Endothelial cell of umbilical vein (primary cell): ENCODE measurements around the gene STK38. TPM values are rescaled to one million over a fixed set of nuclear protein-coding genes. Genes with fewer than 3 reads are reported as not detected.
"Not testable (repeated sequence)": the region's sequence is repeated elsewhere in the genome, so short reads cannot be mapped to it uniquely, and the experiment has no call there.

Experiments used
- BruUV-seq: library from RNA; stranded (reverse); fragments of 400-500 nt; replicated peaks from 2 replicates; lab custom pipeline; 2021; lab: Mats Ljungman, UMichigan
- CTCF ChIA-PET: fragments of 300-600, 350-600 bp; sonication (Branson Sonifier 250); formaldehyde crosslinking; loops from one replicate; lab custom pipeline; 2021; ENCODE audit warnings: antibody characterized with exemption, inconsistent platforms; lab: Charles Lee
- POLR2A ChIA-PET: fragments of 300-600, 350-600 bp; sonication (Branson Sonifier 250); formaldehyde crosslinking; loops from one replicate; lab custom pipeline; 2021; ENCODE audit warnings: antibody characterized with exemption, inconsistent platforms; lab: Charles Lee
- DNase-seq: peaks from one replicate; pipeline ENCODE4 v3.0.0-alpha.2; 2011; ENCODE audit warnings: low read depth, low spot score
- FAIRE-seq: peaks from 2 replicates; lab custom pipeline; 2011; peaks lifted over from hg19 to GRCh38; lab: Jason Lieb, UNC
- H2AFZ ChIP-seq: 2 replicates; pipeline ENCODE4 v1.6.0; 2012; ENCODE audit warnings: low read depth, low read length, control low read depth, inconsistent platforms
- H3K27ac ChIP-seq: 2 replicates; pipeline ENCODE4 v1.5.1; 2011; ENCODE audit warnings: low read depth, mild to moderate bottlenecking, control low read depth, low read length, moderate library complexity; ENCODE audit not compliant: insufficient read depth
- H3K27me3 ChIP-seq, 2 experiments: 2 replicates each; pipeline versions ENCODE4 v1.6.0 to v1.6.1; 2011; ENCODE audit warnings: low read length in 2 of 2, mixed read lengths in 1 of 2; ENCODE audit not compliant: control insufficient read depth in 2 of 2, insufficient read depth in 2 of 2
- H3K36me3 ChIP-seq, 2 experiments: 2 replicates in 1 of 2; 3 replicates in 1 of 2; pipeline ENCODE4 v1.5.1; 2011; ENCODE audit warnings: low read length in 2 of 2, mild to moderate bottlenecking in 1 of 2, moderate library complexity in 1 of 2; ENCODE audit not compliant: control insufficient read depth in 2 of 2, insufficient read depth in 2 of 2; ENCODE audit errors: extremely low read depth in 1 of 2
- H3K4me1 ChIP-seq: 3 replicates; pipeline ENCODE4 v1.5.1; 2011; ENCODE audit warnings: mild to moderate bottlenecking, low read length; ENCODE audit not compliant: control insufficient read depth, insufficient read depth; ENCODE audit errors: extremely low read depth
- H3K4me2 ChIP-seq: 2 replicates; pipeline ENCODE4 v1.6.1; 2011; ENCODE audit warnings: low read length, control low read depth, mixed read lengths; ENCODE audit not compliant: insufficient read depth
- H3K4me3 ChIP-seq, 3 experiments: fragments of 200-600 bp in 1 of 3; sonication (generic), shearing (Covaris generic) in 1 of 3; replicated peaks in 1 of 3; 2 replicates each; pipeline ENCODE4 v1.5.1; 2011 to 2016; ENCODE audit warnings: control low read depth in 3 of 3, low read length in 3 of 3, mild to moderate bottlenecking in 2 of 3, inconsistent platforms in 1 of 3, low read depth in 1 of 3, moderate library complexity in 1 of 3; ENCODE audit not compliant: insufficient read depth in 1 of 3
- H3K79me2 ChIP-seq: 2 replicates; pipeline ENCODE4 v1.6.0; 2012; ENCODE audit warnings: low read length, inconsistent platforms; ENCODE audit not compliant: control insufficient read depth, insufficient read depth
- H3K9ac ChIP-seq: replicated peaks from 2 replicates; pipeline ENCODE3; 2011; ENCODE audit warnings: low read length, control low read depth; ENCODE audit not compliant: insufficient read depth; ENCODE audit errors: extremely low read depth
- H3K9me1 ChIP-seq: replicated peaks from 3 replicates; pipeline ENCODE4 v1.6.0; 2011; ENCODE audit warnings: mild to moderate bottlenecking, low read length; ENCODE audit not compliant: control insufficient read depth, insufficient read depth; ENCODE audit errors: extremely low read depth
- H3K9me3 ChIP-seq: replicated peaks from 2 replicates; pipeline ENCODE4 v1.5.1; 2012; ENCODE audit warnings: low read length, inconsistent platforms; ENCODE audit not compliant: control insufficient read depth, insufficient read depth
- H4K20me1 ChIP-seq: replicated peaks from 2 replicates; pipeline ENCODE3; 2011; ENCODE audit warnings: mild to moderate bottlenecking, low read length; ENCODE audit not compliant: control insufficient read depth, insufficient read depth; ENCODE audit errors: extremely low read depth
- CTCF ChIP-seq, 2 donors: IDR thresholded peaks; 1 replicate in 1 of 2; 2 replicates in 1 of 2; pipeline ENCODE4 v1.5.1; 2011; ENCODE audit warnings: low read length in 2 of 2, mild to moderate bottlenecking in 2 of 2, moderate library complexity in 2 of 2, control low read depth in 1 of 2, inconsistent platforms in 1 of 2, low read depth in 1 of 2; ENCODE audit not compliant: insufficient read depth in 1 of 2; ENCODE audit errors: extremely low read depth in 1 of 2
- EZH2 ChIP-seq: IDR thresholded peaks from 2 replicates; pipeline ENCODE4 v1.6.1; 2012; ENCODE audit warnings: borderline replicate concordance, low read depth, mild to moderate bottlenecking, moderate library complexity, low read length, inconsistent platforms; ENCODE audit not compliant: severe bottlenecking
- FOS ChIP-seq: IDR thresholded peaks from 2 replicates; pipeline ENCODE4 v1.6.1; 2011; ENCODE audit warnings: mild to moderate bottlenecking, low read length, moderate library complexity, borderline replicate concordance; ENCODE audit not compliant: insufficient read depth
- GATA2 ChIP-seq: IDR thresholded peaks from 2 replicates; pipeline ENCODE4 v1.7.0; 2011; ENCODE audit warnings: low read depth, mild to moderate bottlenecking, moderate library complexity, mixed read lengths, low read length; ENCODE audit not compliant: insufficient read length, insufficient read depth
- JUN ChIP-seq: IDR thresholded peaks from 2 replicates; pipeline ENCODE4 v1.6.1; 2011; ENCODE audit warnings: borderline replicate concordance, low read depth; ENCODE audit not compliant: insufficient read length, insufficient read depth
- MAX ChIP-seq: IDR thresholded peaks from 2 replicates; pipeline ENCODE4 v1.6.1; 2011; ENCODE audit not compliant: insufficient read depth, insufficient read length
- MYC ChIP-seq: IDR thresholded peaks from one replicate; pipeline ENCODE4 v1.6.1; 2011; ENCODE audit warnings: mild to moderate bottlenecking, low read depth, low read length
- POLR2A ChIP-seq: IDR thresholded peaks from 2 replicates; pipeline ENCODE4 v1.6.1; 2012; ENCODE audit warnings: low read depth, mild to moderate bottlenecking, control low read depth, low read length
- POLR2AphosphoS5 ChIP-seq: IDR thresholded peaks from 2 replicates; pipeline ENCODE4 v1.6.1; 2012; ENCODE audit warnings: low read depth, mild to moderate bottlenecking, control low read depth, low read length, moderate library complexity; ENCODE audit not compliant: insufficient read depth
- dilution Hi-C: fragments of 300-500 bp; cut with MboI; formaldehyde crosslinking; loops from one replicate; pipeline ENCODE4 v1.15.0; 2019; ENCODE audit warnings: low sequenced_read_pairs; ENCODE audit not compliant: extremely low pct_ligation_motif_present
- intact Hi-C: fragments of 100-400 bp; cut with micrococcal nuclease; formaldehyde crosslinking; loops from one replicate; pipeline ENCODE4 v1.10.0; 2022
- polyA plus RNA-seq, 4 experiments: library from polyadenylated mRNA; depleted of rRNA in 3 of 4; stranded (reverse) in 3 of 4; unstranded in 1 of 4; fragments of >200 nt; gene quantifications; 2 replicates each; pipeline versions ENCODE4 v1.2.1 to v1.2.3, GENCODE V29; 2011 to 2012; ENCODE audit warnings: missing spikeins in 1 of 4
- total RNA-seq: library from RNA; stranded (reverse); gene quantifications from 2 replicates; pipeline ENCODE4 v1.2.3, GENCODE V29; 2021

The STK38 gene
- total and polyA plus RNA-seq, 2 donors (not counting 3 experiments of a cell fraction or from before 2014, with no cell fraction given), result 10.1 to 30.3 TPM

- dilution Hi-C loops, result no loop called here
Measured at GRCh38 chr6:36455486-36456027, 91.7 kb downstream of the STK38 start.

GRCh38 chr6:36452897-36453296 lies 94.4 kb downstream of the STK38 start:
- BruUV-seq, intact Hi-C loops, H3K27ac ChIP-seq, H4K20me1 ChIP-seq, H3K27me3 ChIP-seq, FAIRE-seq, H3K4me2 ChIP-seq, H3K4me1 ChIP-seq, H3K9ac ChIP-seq, dilution Hi-C loops, H3K36me3 ChIP-seq, H3K9me3 ChIP-seq, H2AFZ ChIP-seq, DNase-seq, H3K9me1 ChIP-seq, H3K4me3 ChIP-seq: not testable (repeated sequence)
- H3K79me2 ChIP-seq, result peaks cover 62% of the 10 kb centered on the region
- ChIA-PET POLR2A (interaction anchor here (0.7 to 1.0 kb wide), 2 partner anchors 9 to 129 kb away, joined by 4 to 10 read pairs; no protein-coding TSS in a partner anchor), CTCF (interaction anchor here (1.0 kb wide), 1 partner anchor 10 kb away, joined by 3 read pairs; no protein-coding TSS in a partner anchor)

More at GRCh38 chr6:36455486-36456027, 91.7 kb downstream of the STK38 start:
- ChIA-PET POLR2A (no interaction called here), CTCF (interaction anchor here (0.7 to 1.7 kb wide), 3 partner anchors 10 to 47 kb away, joined by 3 to 5 read pairs (median 4); no protein-coding TSS in a partner anchor)
- no peaks in the 10 kb centered on the region for H3K9me3 ChIP-seq
- FAIRE-seq (no peak), DNase-seq (no peak)
- no peak overlapping the region for H3K9ac ChIP-seq
- H4K20me1 ChIP-seq, result peaks cover 4% of the 10 kb centered on the region
- H3K4me1 ChIP-seq, result no peaks in the 10 kb centered on the region
- H3K79me2 ChIP-seq, result peaks cover 63% of the 10 kb centered on the region
- no peaks in the 10 kb centered on the region for H3K27me3 ChIP-seq
- H3K9me1 ChIP-seq, result no peaks in the 10 kb centered on the region
- no peak overlapping the region for H3K4me3 ChIP-seq
- no peaks in the 10 kb centered on the region for H3K36me3 ChIP-seq
- no peak overlapping the region for H3K27ac ChIP-seq
- no peak overlapping the region for H2AFZ ChIP-seq
- TF ChIP-seq CTCF (IDR thresholded peaks at IDR 0.05; ENCODE audit: extremely low read depth in 1 of 2, insufficient read depth in 1 of 2, low read depth in 1 of 2, low read length in 2 of 2), result no peak
- no peak for TF ChIP-seq FOS
- TF ChIP-seq POLR2A, result no peak
- TF ChIP-seq MAX, result no peak
- no peak for TF ChIP-seq EZH2
- TF ChIP-seq GATA2, result no peak
- no peak for TF ChIP-seq MYC
- TF ChIP-seq POLR2AphosphoS5, result no peak
- TF ChIP-seq JUN, result no peak
- H3K4me2 ChIP-seq, result no peak overlapping the region
- intact Hi-C loops, result no loop called here
- BruUV-seq, result no TSS peak

GRCh38 chr6:36449173-36449572 lies 98.1 kb downstream of the STK38 start:
- H3K4me3 ChIP-seq, H3K9me1 ChIP-seq, H3K4me2 ChIP-seq, H3K27me3 ChIP-seq, H3K36me3 ChIP-seq, H3K9ac ChIP-seq, H3K27ac ChIP-seq, POLR2A ChIA-PET, H4K20me1 ChIP-seq, H2AFZ ChIP-seq, BruUV-seq, intact Hi-C loops, dilution Hi-C loops, DNase-seq, FAIRE-seq, H3K9me3 ChIP-seq: not testable (repeated sequence)
- Histone ChIP-seq H3K4me1 (peaks cover 14% of the 10 kb centered on the region), H3K79me2 (peaks cover 65% of the 10 kb centered on the region)
- CTCF ChIA-PET, result interaction anchor here (1.5 to 2.3 kb wide), 2 partner anchors 12 to 18 kb away, joined by 3 to 6 read pairs; no protein-coding TSS in a partner anchor
